GM18499 (cell line): Measurements from ENCODE around the gene NOG.

Source experiments
- ATAC-seq: cut with Tn5 transposase; IDR thresholded peaks from one replicate; pipeline ENCODE4 v1.9.1; 2021; ENCODE audit warnings: moderate number of reproducible peaks; ENCODE audit not compliant: insufficient read depth, unreplicated experiment

The NOG gene

DNA sequence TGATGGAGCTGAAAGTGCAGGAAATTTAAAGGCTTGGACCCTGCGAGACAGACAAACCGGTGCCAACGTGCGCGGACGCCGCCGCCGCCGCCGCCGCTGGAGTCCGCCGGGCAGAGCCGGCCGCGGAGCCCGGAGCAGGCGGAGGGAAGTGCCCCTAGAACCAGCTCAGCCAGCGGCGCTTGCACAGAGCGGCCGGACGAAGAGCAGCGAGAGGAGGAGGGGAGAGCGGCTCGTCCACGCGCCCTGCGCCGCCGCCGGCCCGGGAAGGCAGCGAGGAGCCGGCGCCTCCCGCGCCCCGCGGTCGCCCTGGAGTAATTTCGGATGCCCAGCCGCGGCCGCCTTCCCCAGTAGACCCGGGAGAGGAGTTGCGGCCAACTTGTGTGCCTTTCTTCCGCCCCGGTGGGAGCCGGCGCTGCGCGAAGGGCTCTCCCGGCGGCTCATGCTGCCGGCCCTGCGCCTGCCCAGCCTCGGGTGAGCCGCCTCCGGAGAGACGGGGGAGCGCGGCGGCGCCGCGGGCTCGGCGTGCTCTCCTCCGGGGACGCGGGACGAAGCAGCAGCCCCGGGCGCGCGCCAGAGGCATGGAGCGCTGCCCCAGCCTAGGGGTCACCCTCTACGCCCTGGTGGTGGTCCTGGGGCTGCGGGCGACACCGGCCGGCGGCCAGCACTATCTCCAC, at the start of gene NOG:
NOG (plus strand) TSS at position 54 of the 674 bp plus-strand sequence; CDS start at position 579, 525 bp downstream.
- ATAC-seq = no peak

DNA sequence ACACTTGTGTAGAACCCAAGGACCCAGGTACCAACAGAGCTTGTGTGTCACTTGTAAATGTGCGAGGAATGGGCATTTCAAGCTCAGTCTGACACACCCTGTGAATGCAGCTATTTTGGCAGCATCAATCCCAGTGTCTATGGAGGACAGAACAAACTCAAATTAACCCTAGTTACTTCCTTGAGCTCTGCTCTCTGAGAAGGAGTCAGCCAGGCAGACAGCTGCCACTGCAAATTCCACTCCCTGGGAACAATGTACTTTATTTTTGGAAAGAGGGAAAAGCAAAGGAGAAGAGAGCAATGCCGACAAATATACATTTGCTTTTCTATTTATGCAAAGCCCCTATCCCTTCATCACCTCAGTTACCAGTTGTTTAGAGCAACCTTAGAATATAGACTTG, 48.4 kb upstream of the NOG start:
- ATAC-seq = no peak

DNA sequence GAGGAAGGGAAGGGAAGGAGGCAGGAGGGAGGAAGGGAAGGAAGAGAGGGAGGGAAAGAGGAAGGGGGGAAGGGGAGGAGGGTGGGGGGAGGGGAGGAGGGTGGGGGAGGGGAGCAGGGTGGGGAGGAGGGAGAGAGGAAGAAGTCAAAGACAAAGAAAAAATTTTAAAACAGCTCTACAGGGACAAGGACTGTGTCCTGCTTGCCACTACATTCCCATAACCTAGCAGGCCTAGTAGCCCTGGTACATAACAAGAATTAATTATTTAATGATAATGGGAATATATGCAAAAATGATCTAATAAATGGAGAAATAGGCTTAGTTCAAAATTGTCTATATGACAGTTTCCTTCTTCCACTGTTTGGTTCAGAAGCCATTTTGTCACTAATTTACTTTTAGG, 47.6 kb upstream of the NOG start:
- ATAC-seq = no peak

DNA sequence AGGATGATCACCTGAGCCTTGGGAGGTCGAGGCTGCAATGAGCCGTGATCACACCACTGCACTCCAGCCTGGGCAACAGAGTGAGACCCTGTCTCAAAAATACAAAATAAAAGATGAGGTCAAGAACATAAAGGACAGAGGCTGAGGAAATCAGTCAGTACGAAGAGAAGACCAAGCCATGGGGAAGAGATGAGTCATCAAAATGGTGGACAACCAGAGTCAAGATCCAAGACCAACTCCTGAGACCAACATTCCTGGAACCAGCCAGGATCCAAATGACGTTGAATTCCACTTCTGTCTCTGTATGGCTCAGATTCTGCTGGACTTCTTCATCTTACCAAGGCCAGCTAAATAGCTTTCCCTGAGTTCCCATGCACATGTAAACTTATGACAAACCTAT, 44.8 kb upstream of the NOG start:
- ATAC-seq = no peak

DNA sequence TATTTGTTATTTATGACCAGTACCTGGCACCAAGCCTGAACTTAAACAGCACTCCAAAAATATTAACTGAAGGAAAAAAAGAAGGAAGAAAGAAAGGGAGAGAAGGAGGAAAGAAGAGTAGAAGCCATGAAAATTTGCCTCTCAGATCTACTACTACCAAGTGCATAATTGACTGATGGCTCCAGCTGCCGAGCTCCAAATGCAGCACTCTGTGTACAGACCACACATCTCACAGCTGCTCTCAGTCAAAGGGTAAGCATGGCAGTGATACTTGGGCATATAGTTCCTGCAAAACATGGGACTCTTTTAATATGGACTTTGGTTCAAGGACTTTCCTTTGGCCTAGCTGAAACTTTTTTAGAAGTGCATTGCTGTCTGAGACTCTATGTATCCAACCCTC, 44.0 kb upstream of the NOG start:
- ATAC-seq = no peak

DNA sequence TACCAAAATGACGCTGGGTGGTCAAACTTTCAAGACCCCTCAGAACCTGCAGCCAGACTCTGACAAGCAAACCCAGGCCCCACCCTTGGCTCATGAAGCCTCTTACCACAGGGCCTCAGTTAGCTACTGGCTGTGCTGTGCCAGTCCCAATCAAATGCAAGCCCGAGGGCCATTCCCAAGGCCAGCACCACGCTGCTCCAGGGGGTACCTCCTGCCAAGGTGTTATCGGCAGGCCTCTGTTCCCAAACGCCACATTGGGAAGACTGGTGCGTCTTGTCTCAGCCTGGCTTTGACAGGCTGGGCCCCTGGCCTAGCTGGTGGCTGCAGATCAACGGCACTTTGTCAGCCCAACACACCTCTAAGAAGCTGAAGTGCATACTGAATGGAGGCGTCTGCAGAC, 35.8 kb upstream of the NOG start:
- no peak for ATAC-seq

DNA sequence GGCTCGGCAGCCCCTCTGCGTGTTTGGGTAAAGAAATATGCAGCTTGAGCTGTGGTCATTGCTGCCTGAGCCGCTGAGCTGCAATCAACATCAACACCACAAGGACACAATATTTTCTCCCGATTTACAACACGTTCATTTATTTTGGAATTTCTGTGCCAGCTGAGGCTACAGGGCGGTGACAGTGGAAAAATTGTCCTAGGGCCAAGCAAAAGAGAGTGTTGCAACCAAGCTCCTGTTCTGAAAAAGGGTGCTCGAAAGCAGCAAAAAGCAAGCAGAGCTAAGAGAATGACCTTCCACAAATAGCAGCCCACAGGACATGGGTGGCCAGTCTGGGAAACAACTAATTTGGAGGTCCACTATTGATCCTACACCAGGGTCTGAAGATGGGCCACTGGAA, 35.4 kb upstream of the NOG start:
- ATAC-seq = no peak

DNA sequence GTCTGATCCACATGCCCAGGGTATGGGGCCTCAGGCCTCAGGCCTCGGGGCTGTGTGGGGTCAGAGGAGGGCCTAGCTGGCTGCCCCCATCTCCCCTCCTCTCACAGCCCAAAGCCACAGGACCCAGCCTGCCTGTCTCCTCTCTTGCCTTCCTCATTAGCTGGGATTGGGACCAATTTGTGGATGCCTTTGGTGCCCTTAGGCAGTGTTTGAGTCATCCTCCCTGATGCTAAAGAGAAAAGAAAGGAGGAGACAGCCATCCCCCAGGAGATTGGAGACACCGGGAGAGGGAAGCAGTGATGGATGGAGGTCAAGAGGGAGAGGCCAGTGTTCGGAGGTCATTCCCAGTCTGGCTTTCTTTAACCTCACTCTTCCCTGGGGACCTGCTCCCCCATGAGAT, 23.3 kb upstream of the NOG start:
- no peak for ATAC-seq

DNA sequence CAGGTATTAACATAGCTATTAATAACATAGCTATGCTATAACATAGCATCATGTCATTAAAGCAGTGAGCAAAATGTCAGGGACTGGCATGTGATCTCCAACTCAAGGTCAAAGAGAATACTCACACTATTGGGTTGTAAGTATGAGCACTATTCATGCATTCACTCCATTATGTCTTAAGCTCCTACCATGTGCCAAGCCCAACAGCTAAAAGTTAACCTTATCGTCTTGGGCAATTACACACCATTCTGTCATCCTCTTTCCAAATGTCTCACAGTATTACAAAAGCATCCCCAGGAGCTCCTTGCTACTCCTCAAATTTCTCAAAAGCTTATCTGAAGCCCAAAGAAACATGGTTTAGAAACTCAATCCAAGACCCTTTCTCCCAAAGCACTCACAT, 22.0 kb upstream of the NOG start:
- ATAC-seq = no peak

DNA sequence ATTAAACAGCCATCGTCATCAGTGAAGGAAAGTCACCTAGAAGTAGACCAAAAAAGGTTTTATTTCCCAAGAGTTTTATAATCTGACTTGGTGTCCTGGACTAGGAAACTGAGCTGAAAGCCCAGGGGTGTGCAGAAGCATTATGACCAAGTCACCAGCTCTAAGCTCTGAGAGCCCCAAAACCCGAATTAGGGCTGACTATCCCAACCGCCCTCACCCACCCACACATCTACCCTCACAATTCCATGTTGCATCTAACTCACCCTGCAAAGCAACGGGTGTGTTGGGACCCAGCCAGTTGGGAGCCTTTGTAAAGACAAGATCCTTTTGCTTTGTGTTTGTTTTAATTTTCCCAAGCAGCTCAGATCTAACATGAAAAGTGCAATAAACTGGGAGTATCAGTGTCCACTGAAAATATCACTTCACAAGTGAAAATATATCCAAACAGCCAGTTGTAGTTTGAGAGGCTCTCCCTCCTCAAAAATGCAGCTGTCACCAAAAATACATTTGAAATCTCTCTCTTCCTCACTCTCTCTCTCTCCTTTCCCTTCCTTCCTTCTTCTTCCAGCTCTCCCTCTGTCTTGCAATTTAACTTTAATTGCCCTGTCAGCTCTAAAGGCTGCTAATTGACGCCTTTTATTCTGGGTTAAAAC, 16.2 kb upstream of the NOG start:
- ATAC-seq = no peak

DNA sequence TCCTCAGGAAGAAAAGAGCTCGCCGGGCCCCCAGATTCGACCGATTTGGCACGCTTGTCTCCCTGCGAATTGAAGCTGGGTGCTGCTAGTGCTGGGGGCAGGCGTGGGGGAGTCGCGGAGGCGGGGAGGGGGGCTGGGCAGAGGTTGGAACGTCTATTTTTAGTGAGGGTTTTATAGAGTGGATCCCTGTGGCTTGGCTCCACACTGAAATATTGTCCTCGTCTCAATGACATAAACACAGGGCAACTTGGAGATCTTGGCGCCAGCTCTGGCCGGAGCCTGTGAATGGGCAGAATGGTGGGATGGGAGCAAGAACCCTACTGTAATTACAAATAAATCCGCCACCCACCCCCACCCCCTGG, 15.7 kb upstream of the NOG start:
- ATAC-seq = no peak

DNA sequence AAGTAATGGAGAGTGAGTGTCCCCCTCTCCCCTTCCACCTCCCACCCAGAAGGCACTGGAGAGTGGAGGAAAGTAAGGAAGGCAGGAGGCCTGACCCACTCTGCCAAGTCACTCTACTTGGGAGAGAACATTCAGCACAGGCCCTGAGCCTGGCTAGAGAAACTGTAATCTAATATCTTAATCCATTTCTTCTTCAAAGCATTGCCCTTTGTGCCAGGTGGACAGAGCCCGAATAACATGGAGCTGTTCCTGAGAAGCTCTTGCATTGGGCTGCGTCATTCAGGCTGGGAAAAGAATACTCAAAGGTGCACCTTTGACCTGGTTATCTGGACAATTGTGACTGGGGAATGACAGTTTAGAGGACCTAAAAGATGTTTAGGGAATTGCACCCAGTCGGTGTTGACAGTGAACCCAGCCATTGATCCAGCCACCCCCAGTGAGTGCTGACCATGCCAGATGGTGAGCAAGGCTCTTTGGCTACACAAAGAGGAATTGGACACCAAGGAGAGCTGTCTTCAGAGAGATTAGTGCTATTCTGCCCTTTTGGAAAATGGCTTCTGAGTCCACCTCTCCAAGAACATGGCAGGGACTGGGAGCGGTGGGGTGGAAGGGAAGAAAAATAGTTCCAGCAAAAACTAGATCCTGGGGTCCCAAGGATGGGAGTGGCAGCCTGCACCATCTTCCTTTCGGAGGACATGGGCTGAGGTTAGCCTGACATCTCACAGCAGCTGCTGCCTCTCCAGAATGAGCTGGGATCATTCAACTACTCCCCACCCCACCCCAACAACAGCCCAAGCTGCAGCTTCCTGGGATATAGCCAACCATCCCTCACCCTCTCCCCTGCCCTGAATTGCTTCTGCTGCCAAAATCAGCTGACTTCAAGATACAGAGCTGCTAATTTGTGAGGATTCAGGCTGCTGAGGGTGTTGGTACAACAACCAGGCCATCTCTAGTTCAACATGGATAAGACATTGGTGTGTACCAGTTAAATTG, 11.6 kb upstream of the NOG start:
- ATAC-seq = no peak

DNA sequence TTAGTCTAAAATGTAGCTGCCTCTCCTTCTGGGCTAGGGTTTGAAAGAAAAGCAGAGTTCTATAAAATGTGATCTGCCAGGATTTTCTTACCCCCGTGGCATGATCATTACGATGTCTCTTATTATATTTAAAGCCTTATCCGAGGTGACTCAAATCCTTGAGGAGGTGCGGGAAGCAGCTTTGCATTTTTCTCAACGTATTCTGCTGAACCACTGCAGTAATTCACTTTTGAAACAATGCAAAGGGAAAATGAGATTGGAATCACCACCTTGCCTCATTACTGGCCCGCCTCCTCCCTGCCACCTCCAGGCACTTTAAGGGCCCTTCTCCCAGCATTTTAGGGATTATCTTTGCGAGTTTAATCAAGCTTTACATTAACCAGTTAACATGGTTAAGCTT, 9.7 kb upstream of the NOG start:
- no peak for ATAC-seq

DNA sequence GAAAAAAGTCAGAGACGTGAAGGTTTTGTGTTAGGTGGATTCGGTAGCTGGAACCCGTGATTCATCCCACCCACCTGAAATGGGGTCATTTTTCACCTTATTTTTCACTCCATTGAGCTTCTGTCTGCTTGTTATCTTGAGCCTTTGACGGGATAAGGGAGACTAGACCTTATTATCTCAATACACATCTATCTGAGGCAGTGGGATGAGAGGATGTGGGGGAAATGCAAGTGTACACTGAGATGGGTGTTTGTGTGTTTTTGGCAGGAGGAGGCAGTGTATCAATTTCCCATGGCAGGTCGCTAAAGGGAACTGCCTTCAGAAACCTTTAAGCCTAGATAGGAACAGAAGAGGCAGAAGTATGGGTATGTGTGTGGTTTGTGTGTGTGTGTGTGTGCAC, 6.2 kb upstream of the NOG start:
- no peak for ATAC-seq

DNA sequence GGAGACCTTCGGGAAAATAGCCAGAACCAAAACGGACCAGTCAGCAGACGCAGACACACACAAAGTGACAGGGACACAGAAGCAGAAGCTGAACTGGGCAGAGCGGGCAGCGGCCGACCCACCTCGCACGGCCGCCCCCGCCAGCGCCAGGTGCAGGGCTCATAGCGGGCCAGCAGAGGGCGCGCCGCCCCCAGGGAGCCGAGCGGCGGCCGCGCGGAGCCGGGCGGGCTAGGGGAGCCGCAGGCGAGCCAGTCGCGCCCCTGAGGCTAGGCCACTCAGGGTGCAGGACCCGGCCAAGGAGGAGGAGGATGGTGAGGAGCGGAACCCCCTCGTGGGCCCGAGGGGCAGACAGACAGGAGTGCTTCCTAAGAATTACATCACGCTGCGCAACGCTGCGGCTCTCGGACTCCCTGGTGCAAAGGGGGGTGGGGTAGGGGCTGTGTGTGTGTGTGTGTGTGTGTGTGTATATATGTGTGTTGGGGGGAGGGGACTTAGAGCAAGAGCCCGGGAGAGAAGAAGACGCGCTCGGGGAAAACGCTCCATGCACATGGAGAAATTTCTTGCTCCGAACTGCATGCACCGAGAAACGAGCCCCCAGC, 913 bp upstream of the NOG start:
- ATAC-seq = no peak

DNA sequence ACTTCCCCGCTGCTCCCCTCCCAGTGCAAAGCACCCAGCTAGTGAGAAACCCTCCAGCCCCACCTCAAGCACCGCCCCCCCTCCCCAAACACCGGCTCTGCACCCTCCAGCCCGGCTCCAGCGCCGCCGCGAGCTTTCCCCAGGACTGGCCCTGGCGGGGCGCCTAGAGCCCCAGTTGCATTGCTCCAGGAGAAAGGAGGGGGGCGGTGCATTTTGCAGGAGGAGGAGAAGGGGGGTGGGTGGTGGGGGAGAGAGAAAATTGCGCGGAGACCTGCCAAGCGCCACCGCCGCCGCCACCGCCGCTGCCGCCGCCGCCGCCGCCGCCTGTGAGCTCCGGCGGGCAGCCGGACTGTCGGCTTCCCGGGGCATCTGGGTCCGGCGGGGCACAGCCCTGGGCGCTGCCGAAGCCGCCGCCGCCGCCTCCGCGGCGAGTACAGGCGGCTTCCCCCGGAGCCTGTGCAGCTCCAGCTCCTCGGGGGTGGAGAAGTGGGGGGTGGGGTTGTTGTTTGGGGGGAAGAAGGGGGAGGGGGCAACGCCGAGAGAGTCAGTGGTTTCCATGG, 333 bp upstream of the NOG start:
- no peak for ATAC-seq

DNA sequence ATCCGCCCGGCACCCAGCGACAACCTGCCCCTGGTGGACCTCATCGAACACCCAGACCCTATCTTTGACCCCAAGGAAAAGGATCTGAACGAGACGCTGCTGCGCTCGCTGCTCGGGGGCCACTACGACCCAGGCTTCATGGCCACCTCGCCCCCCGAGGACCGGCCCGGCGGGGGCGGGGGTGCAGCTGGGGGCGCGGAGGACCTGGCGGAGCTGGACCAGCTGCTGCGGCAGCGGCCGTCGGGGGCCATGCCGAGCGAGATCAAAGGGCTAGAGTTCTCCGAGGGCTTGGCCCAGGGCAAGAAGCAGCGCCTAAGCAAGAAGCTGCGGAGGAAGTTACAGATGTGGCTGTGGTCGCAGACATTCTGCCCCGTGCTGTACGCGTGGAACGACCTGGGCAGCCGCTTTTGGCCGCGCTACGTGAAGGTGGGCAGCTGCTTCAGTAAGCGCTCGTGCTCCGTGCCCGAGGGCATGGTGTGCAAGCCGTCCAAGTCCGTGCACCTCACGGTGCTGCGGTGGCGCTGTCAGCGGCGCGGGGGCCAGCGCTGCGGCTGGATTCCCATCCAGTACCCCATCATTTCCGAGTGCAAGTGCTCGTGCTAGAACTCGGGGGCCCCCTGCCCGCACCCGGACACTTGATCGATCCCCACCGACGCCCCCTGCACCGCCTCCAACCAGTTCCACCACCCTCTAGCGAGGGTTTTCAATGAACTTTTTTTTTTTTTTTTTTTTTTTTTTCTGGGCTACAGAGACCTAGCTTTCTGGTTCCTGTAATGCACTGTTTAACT, 1.0 kb downstream of the NOG start:
- ATAC-seq = no peak

DNA sequence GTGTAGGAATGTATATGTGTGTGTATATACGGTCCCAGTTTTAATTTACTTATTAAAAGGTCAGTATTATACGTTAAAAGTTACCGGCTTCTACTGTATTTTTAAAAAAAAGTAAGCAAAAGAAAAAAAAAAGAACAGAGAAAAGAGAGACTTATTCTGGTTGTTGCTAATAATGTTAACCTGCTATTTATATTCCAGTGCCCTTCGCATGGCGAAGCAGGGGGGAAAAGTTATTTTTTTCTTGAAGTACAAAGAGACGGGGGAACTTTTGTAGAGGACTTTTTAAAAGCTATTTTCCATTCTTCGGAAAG, 1.6 kb downstream of the NOG start:
- no peak for ATAC-seq

DNA sequence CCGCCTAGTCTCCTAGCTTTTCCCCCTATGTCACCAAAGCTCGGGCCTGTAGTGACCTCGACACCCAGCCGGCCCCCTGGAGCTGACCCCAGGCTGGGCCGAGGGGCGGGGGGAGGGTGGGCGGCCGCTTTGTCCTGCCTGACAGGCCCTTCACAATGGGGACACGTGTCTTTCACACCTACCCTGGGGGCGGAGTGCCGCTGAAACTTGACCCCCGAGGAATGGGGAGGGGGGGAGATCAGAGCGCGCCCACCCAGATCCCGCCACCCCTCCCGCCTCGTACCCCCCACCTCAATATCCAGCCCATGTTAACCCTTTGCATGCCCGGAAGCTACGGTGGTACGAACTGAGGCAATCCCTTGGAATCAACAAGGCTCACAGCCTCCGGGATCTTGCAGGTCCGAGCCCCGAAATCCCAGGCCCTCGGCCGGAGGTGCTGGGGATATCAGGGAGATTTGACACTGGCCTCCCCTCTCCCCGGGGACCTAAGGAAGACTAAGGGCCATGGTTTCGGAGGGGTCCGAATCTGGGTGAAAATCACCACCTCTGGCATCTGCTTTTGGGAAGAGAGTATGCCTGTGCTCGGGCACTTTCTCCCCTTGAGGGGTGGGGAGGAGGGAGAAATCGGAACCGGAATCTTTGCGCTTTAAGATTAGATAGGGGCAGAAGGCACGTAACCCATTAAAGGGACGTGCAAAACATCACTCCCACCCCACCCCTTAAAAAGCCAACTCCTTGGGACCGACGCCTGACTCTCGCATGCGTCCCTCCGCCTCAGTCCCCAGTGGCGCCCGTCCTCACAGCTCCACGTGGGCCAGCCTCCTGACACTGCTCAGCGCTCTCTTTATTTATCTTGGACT, 2.6 kb downstream of the NOG start:
- no peak for ATAC-seq
